GM23338 (cell line): ENCODE data around the gene TMPRSS6. TPM values are rescaled to one million over a fixed set of nuclear protein-coding genes. Genes with fewer than 3 reads are reported as not detected.

Experiments used
- ATAC-seq: fragments of 200-7000 bp; cut with Tn5 transposase; 3 replicates; pipeline ENCODE4 v1.9.1; 2020
- DNase-seq: peaks from one replicate; pipeline ENCODE4 v3.0.0-alpha.2; 2015; ENCODE audit warnings: low spot score
- H2AFZ ChIP-seq: fragments of 200-600 bp; sonication (generic); 2 replicates; pipeline ENCODE4 v1.8.0; 2016; ENCODE audit warnings: antibody characterized with exemption, mild to moderate bottlenecking, moderate library complexity
- H3F3A ChIP-seq: fragments of 200-600 bp; sonication (generic); replicated peaks from 2 replicates; pipeline ENCODE4 v1.8.0; 2017; ENCODE audit warnings: antibody characterized with exemption, mixed run types, low read depth
- H3K27ac ChIP-seq: fragments of 200-600 bp; sonication (generic); 2 replicates; pipeline ENCODE4 v1.6.1; 2016; ENCODE audit warnings: low read depth
- H3K27me3 ChIP-seq: fragments of 200-600 bp; sonication (generic); 2 replicates; pipeline ENCODE4 v1.8.0; 2016; ENCODE audit warnings: mild to moderate bottlenecking, mixed run types, moderate library complexity; ENCODE audit not compliant: insufficient read depth
- H3K36me3 ChIP-seq: fragments of 200-600 bp; sonication (generic); 2 replicates; pipeline ENCODE4 v1.8.0; 2016; ENCODE audit warnings: mild to moderate bottlenecking; ENCODE audit not compliant: insufficient read depth
- H3K4me1 ChIP-seq: fragments of 200-600 bp; sonication (generic); 2 replicates; pipeline ENCODE4 v1.8.0; 2016; ENCODE audit warnings: mild to moderate bottlenecking, moderate library complexity; ENCODE audit not compliant: insufficient read depth
- H3K4me2 ChIP-seq: fragments of 200-600 bp; sonication (generic); 2 replicates; pipeline ENCODE4 v1.7.1; 2017; ENCODE audit warnings: mixed run types
- H3K4me3 ChIP-seq: fragments of 200-600 bp; sonication (generic); 2 replicates; pipeline ENCODE4 v1.6.1; 2016; ENCODE audit warnings: mixed run types
- H3K79me2 ChIP-seq: fragments of 200-600 bp; sonication (generic); replicated peaks from 2 replicates; pipeline ENCODE4 v1.8.0; 2017; ENCODE audit warnings: mild to moderate bottlenecking; ENCODE audit not compliant: insufficient read depth
- H3K9me2 ChIP-seq: fragments of 200-600 bp; sonication (generic); 2 replicates; pipeline ENCODE4 v1.8.0; 2017; ENCODE audit not compliant: insufficient read depth
- H4K20me1 ChIP-seq: fragments of 200-600 bp; sonication (generic); replicated peaks from 2 replicates; pipeline ENCODE4 v1.8.0; 2017; ENCODE audit warnings: mild to moderate bottlenecking; ENCODE audit not compliant: insufficient read depth
- H3K27ac Mint-ChIP-seq: 2 replicates; pipeline ENCODE4 v1.8.0; 2020; ENCODE audit warnings: inconsistent platforms, mild to moderate bottlenecking, moderate library complexity, mixed read lengths
- H3K27me3 Mint-ChIP-seq: 3 replicates; pipeline ENCODE4 v1.8.0; 2022; ENCODE audit warnings: low read depth, mild to moderate bottlenecking, moderate library complexity, mixed read lengths, inconsistent platforms; ENCODE audit not compliant: insufficient read depth, poor library complexity
- H3K36me3 Mint-ChIP-seq: 3 replicates; pipeline ENCODE4 v1.8.0; 2021; ENCODE audit warnings: low read depth, mild to moderate bottlenecking, inconsistent platforms, moderate library complexity, mixed read lengths
- H3K4me1 Mint-ChIP-seq: 3 replicates; pipeline ENCODE4 v1.8.0; 2020; ENCODE audit warnings: mild to moderate bottlenecking, inconsistent platforms, mixed read lengths
- H3K4me3 Mint-ChIP-seq: 3 replicates; pipeline ENCODE4 v1.8.0; 2021; ENCODE audit warnings: moderate library complexity, mild to moderate bottlenecking, inconsistent platforms, mixed read lengths
- H3K9me3 Mint-ChIP-seq: 3 replicates; pipeline ENCODE4 v1.8.0; 2020; ENCODE audit warnings: moderate library complexity, mild to moderate bottlenecking, inconsistent platforms, mixed read lengths
- ETS1 ChIP-seq: IDR thresholded peaks from 2 replicates; pipeline ENCODE4 v1.6.1; 2016; ENCODE audit warnings: antibody characterized with exemption
- POLR2AphosphoS5 ChIP-seq: IDR thresholded peaks from 2 replicates; pipeline ENCODE4 v1.6.1; 2016; ENCODE audit warnings: antibody characterized with exemption, low read depth
- STAT1 ChIP-seq: IDR thresholded peaks from one replicate; pipeline ENCODE4 v1.6.1; 2016; ENCODE audit warnings: antibody characterized with exemption; ENCODE audit not compliant: unreplicated experiment
- ZNF114 ChIP-seq: fragments of 250-450 bp; sonication (Bioruptor Pico); IDR thresholded peaks from 2 replicates; pipeline ENCODE4 v1.5.0; 2020; ENCODE audit warnings: mild to moderate bottlenecking, moderate library complexity
- ZNF331 ChIP-seq: fragments of 250-450 bp; sonication (Bioruptor Pico); IDR thresholded peaks from 2 replicates; pipeline ENCODE4 v1.5.0; 2020; ENCODE audit warnings: low read depth, mild to moderate bottlenecking, moderate library complexity
- ZNF462 ChIP-seq: fragments of 250-450 bp; sonication (Bioruptor Pico); IDR thresholded peaks from 2 replicates; pipeline ENCODE4 v1.5.0; 2020; ENCODE audit warnings: mild to moderate bottlenecking, moderate library complexity
- polyA plus RNA-seq: library from polyadenylated mRNA; unstranded; fragments of >200 nt; fragmentation: Nextera tagmentation; extraction: Ambion mirVana; gene quantifications from 2 replicates; pipeline ENCODE4 v1.2.1, GENCODE V29; 2016
- total RNA-seq: library from RNA; depleted of rRNA; stranded (reverse); fragments of >200 nt; shearing (Covaris generic); gene quantifications from 2 replicates; pipeline ENCODE4 v1.2.3, GENCODE V29; 2014

TMPRSS6 gene
- total and polyA plus RNA-seq, 2 experiments from 2014 or later: 0.13 TPM; not detected in 1

DNA sequence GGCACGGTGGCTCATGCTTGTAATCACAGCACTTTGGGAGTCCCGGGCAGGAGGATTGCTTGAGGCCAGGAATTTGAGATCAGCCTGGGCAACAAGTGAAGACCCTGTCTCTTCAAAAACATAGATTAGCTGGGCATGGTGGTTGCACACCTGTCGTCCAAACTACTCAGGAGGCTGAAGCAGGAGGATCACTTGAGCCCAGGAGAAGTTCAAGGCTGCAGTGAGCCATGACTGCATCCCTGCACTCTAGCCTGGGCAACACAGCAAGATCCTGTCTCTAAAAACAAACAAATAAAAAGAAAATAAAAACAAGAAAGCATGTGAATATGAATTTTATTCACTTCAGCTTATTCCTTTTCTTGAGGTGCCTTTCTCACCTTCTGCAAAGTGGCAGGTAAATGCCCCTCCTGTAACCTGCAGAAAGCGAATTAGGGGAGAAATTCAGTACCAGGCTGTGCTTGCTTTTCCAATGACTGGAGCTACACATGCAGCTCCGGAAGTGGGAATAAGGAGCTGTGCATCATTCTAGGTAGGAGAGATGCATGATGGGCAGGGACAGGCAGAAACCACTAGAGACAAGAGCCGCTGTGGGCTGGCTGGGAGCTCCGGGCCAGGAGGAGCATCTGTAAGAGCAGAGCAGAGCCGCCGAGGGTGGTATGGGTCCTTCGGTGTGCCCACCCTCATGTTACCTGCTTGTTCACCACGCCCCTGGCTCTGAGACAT lies 72.7 kb downstream of the TMPRSS6 start:
- Mint-ChIP-seq H3K36me3 (no peaks in the 10 kb centered on the region), H3K9me3 (no peaks in the 10 kb centered on the region), H3K4me1 (peaks cover 37% of the 10 kb centered on the region), H3K4me3 (no peak overlapping the region), H3K27ac (no peak overlapping the region), H3K27me3 (peaks cover 12% of the 10 kb centered on the region)
- Histone ChIP-seq H3K4me1 (peaks cover 9% of the 10 kb centered on the region; the same call in 1 of the 2 replicates), H3K4me2 (no peak overlapping the region), H3K27ac (no peak overlapping the region), H3K36me3 (no peaks in the 10 kb centered on the region), H3F3A (no peaks in the 10 kb centered on the region), H3K9me2 (no peaks in the 10 kb centered on the region), H3K27me3 (no peaks in the 10 kb centered on the region), H3K4me3 (no peak overlapping the region), H2AFZ (no peak overlapping the region), H4K20me1 (no peaks in the 10 kb centered on the region), H3K79me2 (no peaks in the 10 kb centered on the region)
- DNase-seq (no peak), ATAC-seq (no peak)
- TF ChIP-seq ZNF462 (CRISPR knock-in tag) (no peak), POLR2AphosphoS5 (no peak), ZNF331 (CRISPR knock-in tag) (no peak), ETS1 (no peak), ZNF114 (CRISPR knock-in tag) (no peak), STAT1 (no peak)
